OCI-LY7 (cell line): ENCODE results near the gene ELP1.
"Not testable (repeated sequence)": the region's sequence is repeated elsewhere in the genome, so short reads cannot be mapped to it uniquely, and the experiment has no call there.

Experiments
- CTCF ChIP-seq: fragments of 200-600 bp; sonication (generic); conservative IDR thresholded peaks from 2 replicates; pipeline ENCODE4 v1.5.1; 2014; ENCODE audit warnings: mild to moderate bottlenecking, antibody characterized with exemption, low read length, moderate library complexity, mixed read lengths
- EZH2phosphoT487 ChIP-seq: fragments of 200-600 bp; sonication (generic); IDR thresholded peaks from 2 replicates; pipeline ENCODE4 v1.6.1; 2018; ENCODE audit warnings: low read depth, borderline replicate concordance, mild to moderate bottlenecking, mixed run types, antibody characterized with exemption, low read length, moderate library complexity, mixed read lengths

GRCh38 chr9:108971392-108971791, 37.5 kb upstream of the ELP1 start:
- not testable (repeated sequence) for TF ChIP-seq CTCF, EZH2phosphoT487
